Inflammatory macrophage (primary cell): ENCODE results near the gene CAPSL.
"Not testable (repeated sequence)": the region's sequence is repeated elsewhere in the genome, so short reads cannot be mapped to it uniquely, and the experiment has no call there.

ENCODE experiments used
- DNase-seq, 2 donors: peaks; one replicate each; pipeline ENCODE4 v3.0.0-alpha.2; 2020 to 2022

Gene CAPSL

GRCh38 chr5:35904443-35905132, 33.8 kb downstream of the CAPSL start:
- DNase-seq: no peak

DNA sequence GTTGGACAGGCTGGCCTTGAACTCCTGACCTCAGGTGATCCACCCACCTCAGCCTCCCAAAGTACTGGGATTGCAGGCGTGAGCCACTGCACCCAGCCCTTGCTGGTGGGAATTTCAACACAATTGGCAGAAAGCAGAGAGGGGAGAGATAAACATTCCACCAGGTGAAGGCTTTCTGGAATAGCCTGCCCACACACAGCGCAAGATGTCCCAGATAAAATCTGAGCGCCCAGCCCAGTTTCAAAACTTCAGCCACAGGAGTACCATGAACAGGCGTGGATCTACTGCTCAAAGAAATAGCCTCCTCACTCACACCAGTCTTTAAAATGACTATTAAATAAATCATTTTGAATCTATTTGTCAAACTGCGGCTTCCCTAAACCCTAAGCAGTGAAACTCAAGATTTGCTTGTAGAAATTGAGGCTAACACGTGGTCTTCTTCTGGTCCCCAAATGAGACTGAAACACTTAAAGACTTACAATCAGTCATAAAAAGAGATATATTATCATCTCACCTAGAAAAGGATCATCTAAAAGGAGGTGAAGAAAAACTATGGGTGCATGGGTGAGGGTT, 34.7 kb downstream of the CAPSL start:
- no peak for DNase-seq

DNA sequence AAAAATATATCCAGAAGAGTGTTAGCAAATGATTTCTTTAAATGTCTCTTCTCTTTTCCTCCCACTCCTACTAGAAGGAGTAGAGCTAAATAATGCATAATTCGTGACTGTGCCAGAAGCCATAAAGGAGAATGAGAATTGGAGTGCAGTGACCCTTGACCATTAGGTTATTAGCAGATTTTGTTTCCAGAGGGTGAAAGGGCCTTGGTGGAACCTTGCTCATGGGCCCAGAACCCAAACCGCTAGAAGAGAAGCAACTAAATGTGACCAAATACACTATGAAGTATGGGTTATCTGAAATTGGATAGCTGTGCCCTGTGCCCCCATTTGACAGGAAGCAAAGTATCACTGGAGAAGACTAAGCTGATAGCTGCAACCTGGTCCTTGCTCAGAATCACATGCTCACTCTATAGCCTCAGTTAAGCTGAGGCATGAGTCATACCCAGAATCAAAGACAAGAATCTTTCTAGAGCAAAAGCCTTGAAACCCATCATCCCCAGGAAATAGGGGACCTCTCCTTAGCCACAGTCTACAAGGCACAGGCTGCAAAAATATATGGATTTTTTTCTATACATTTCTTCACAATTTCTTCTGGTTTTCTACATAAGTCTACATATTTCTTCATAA, 36.3 kb downstream of the CAPSL start:
- peak in 1 of 2 donors; percentile 43 for DNase-seq

DNA sequence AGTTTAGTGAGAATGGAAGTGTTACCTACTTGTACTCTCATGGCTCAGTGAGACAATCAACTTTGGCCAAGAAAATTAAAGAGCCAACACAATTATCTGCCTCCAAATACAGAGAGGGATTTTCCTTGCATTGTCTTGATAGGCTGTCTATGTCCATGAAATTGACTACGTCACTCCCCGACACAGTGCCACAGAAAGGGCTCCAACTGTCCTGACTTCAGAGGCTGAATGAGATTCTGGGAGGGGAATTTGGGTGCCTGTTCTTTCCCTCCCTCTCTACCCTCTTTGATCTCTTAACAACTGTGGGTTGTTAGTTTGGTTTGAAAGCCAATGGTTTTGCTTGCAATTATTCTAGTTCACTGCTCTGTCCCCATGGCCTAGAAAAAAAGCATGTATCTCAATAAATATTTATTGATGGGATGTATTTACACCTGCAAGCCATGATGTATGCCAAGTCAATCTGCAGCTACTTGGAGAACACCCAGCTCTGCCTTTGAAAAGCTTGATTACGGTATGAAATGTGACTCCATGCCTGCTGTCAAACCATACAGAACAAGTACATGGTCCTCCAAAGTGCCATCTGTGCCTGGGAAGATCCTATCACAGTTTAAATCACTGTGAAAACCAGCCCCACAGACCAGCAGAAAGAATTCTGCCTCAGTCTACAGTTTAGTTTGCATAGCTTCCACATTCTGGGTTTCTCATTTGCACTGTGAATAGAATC, 37.3 kb downstream of the CAPSL start:
- no peak for DNase-seq

GRCh38 chr5:35899800-35900199, 38.6 kb downstream of the CAPSL start:
- no peak for DNase-seq

- no peak for DNase-seq
These were observed 39.3 kb downstream of the CAPSL start for GRCh38 chr5:35898952-35899660.

DNA sequence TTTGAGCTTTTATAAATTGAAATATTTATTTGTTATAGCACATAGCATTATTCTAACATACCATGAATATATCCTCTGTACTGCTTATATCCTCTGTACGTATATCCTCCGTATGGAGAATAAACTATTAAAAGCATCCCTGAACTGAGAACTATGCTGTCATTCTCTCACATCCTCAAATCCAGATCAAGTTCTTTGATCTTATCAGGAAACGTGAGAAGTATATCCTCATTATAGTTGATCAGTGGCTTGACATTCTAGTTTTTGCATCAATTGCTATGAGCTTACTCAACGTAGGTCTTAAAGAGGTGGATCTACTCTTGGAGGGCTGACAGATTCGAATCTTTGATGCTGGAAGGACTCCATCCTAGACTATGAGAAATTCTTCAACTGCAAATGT, 44.3 kb downstream of the CAPSL start:
- no peak for DNase-seq

DNA sequence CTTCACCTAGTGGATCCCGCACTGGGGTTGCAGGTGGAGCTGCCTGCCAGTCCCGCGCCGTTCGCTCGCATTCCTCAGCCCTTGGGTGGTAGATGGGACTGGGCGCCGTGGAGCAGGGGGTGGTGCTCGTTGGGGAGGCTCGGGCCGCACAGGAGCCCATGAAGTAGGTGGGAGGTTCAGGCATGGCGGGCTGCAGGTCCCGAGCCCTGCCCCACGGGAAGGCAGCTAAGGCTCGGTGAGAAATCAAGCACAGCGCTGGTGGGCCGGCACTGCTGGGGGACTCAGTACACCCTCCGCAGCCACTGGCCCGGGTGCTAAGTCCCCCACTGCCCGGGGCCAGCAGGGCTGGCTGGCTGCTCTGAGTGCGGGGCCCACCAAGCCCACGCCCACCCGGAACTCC, 45.6 kb downstream of the CAPSL start:
- DNase-seq: not testable (repeated sequence)

- DNase-seq: no peak
These were observed 48.1 kb downstream of the CAPSL start for GRCh38 chr5:35890021-35891020.

DNA sequence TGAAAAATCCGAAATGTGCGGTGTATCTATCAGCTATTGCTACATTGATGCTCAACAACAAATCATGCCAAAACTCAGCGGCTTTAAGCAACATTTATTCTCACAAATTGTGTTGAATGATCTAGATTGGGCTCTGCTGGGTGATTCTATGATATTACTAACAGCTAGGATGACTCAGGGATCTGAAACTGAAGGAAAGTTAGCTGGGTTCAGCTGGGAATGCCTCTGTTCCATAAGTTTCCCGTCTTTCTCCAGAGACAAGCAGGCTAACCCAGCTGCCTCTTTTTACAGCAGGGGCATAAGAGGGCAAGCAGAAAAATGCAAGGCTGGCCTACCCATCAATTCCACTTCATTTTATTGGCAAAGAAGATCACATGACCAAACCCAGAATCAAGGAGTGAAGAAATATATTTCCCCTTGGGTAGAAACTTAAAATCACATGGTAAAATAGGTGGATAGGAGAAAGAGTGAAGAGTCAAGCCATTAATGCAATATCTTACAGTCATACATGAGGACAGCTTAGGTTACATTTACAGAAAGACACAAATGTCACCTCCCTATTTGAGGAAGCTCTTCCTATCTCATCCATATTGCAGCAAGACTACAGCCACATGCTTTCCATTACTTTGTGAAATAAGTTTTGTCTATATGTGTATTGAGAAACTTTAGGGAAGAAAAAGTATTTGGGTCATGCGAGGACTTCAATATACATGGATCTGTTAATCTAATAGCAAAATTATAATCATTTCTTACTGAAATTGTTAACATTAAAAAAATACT, 50.9 kb downstream of the CAPSL start:
- peak; percentile 42 to 69 for DNase-seq

GRCh38 chr5:35886381-35886780, 52.0 kb downstream of the CAPSL start:
- no peak for DNase-seq

DNA sequence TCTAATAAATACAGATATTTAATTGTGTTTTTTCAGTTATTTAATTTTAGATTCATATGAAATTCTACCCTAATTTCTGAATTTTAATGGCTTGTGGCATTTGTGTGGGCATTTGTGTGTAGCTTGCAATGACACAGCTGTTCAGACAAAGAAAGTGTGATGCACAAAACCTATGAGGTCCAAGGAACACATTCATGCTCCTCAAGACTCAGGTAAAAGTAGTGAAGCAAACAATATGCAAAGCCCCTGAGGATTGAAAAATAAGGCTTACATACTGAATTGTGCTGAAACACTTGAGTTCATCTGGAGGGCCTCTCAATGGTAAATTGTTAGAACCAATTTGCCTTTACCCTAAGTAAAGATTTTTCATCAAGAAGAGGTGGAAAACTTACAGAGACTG, 53.6 kb downstream of the CAPSL start:
- DNase-seq: no peak

- peak; percentile 65 to 70 for DNase-seq
These were observed 54.1 kb downstream of the CAPSL start for GRCh38 chr5:35884191-35884769.

DNA sequence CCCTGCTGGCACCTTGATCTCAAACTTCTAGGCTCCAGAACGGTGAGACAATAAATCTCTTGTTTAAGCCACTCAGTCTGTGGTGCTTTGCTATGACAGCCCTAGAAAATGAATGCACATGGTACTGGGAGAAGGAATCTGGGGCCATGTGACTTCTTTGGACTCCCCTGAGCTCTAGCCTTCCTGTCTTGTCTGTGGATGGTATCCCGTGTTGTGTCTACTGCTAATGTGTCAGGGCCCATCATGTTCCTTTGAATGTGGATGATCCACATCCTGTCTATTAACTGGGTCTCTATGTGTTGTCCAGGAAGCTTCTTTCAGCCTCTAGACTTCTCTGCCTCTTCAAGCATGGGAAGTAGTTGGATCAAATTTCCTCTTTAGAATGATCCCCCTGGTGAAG, 56.7 kb downstream of the CAPSL start:
- no peak for DNase-seq

GRCh38 chr5:35880156-35880555, 58.3 kb downstream of the CAPSL start:
- DNase-seq: no peak

- DNase-seq: no peak
These were observed 58.8 kb downstream of the CAPSL start for GRCh38 chr5:35879649-35880048.

- DNase-seq: no peak
These were observed 59.3 kb downstream of the CAPSL start for GRCh38 chr5:35879096-35879495.

DNA sequence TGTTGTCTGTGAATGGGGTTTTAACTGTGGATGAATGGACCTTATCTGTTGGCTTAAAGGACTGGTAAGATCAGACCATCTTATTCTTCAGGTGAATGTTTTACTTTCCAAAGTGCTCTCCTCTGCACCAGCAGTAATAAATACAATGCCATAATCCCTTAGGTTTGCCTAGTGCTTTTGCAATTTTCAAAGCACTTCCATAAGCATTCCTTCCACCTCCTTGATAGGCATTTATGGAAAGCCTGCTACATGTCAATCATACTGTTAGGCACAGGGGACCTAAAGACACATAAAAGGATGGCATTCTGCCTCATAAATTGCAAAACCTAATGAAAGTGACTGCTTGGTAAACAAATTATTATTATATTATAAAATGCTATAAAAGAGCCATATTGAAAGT, 60.3 kb downstream of the CAPSL start:
- DNase-seq: no peak

DNA sequence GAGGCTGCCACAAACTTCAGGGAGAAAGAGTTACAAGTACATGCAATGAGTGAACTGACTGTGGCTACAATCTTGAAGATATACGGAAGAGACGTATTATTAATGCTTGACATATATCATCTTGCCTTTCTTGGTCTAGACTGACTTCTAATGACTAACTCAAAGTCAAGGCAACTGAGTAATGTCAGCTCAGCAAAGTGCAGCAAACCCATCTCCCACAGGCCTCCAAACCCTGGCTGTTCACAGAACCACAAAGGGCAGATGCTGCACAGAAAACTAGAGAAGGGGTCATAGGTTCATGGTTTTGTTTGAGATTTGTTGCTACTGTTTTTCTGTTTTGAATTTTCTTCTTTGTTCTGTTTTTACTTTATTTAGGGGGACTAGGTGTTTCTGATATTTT, 60.8 kb downstream of the CAPSL start:
- no peak for DNase-seq

DNA sequence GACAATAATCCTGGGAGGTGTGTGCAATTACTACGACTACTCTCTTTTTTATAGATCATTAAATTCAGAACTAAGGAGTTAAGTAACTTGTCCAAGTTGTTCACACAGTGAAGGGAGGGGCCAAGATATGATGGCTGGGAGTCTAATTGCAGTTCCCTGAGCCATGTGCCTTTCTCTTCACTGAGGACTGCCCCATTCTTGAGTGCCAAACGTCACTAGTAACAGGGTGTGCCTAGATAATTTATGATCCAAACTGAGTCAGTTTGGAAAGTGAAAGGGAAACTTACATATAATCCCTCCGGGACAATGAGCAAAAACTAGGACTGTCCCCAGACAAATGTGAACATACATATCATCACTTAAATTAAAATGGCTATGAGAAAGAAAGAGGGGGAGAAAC, 61.5 kb downstream of the CAPSL start:
- DNase-seq: no peak
